Activated CD8-positive, alpha-beta memory T cell treated with anti-CD3 and anti-CD28 coated beads for 48 hours (primary cell): ENCODE measurements around the gene NEDD9.

Experiments used
- DNase-seq, 3 experiments: peaks; one replicate each; pipeline ENCODE4 v3.0.0-alpha.2; 2020; ENCODE audit warnings: low read depth in 2 of 3, low spot score in 2 of 3

The NEDD9 gene

DNA sequence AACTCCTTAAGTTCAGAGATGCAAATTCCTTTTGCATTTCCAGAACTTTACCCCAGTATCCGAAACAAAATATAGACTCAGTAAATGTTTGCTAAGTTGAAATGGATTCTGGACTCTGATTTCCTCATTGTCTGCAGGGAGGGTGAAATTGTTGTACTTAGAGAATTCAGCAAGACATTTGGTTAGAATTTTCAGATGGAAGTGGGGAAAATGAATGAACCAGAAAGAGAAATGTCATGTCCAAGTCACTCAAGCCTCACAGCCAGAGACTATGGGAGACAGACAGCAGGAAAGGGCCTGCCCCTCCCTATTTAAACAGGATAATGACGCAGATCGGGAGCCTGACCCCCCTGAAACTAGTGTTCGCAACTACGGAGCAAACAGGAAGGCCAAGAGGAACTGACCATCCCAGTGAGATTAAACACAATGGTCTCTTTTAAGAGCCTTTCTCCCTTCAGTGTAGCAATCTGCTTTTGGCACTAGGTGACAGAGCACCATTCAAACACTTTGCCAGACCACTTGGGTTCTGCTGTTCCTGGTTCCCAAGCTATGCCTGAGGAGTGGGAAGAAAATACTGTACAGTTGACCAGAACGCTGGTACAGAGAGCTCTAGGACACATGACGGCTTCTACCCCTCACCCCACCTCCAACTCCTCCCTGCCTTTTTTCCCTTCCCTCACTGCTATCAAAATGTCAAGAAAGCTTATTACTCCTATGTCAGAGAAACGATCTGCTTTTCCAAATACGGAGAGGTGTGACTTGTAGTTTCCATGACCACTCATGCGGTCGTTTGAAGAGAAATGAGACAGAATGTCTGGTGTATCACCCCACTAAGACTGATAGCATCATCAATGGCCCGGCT, 13.7 kb downstream of the NEDD9 start:
- no peak for DNase-seq

DNA sequence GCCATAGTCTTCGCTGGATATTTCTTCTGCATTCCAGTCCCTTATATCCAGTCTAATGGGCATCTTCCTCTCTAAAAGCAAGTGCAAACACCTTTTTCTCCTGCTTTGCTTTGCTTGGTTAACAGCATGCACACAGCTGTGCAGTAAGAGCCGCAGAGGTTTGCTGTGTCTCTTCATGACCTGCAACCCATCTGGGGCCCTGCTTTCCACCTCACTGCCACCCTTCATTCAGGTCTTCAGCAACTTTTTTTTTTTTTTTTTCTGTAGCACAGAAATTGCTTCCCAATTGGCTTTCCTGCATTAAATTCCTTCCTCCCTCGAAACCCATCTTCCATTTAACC, 14.4 kb downstream of the NEDD9 start:
- no peak for DNase-seq

DNA sequence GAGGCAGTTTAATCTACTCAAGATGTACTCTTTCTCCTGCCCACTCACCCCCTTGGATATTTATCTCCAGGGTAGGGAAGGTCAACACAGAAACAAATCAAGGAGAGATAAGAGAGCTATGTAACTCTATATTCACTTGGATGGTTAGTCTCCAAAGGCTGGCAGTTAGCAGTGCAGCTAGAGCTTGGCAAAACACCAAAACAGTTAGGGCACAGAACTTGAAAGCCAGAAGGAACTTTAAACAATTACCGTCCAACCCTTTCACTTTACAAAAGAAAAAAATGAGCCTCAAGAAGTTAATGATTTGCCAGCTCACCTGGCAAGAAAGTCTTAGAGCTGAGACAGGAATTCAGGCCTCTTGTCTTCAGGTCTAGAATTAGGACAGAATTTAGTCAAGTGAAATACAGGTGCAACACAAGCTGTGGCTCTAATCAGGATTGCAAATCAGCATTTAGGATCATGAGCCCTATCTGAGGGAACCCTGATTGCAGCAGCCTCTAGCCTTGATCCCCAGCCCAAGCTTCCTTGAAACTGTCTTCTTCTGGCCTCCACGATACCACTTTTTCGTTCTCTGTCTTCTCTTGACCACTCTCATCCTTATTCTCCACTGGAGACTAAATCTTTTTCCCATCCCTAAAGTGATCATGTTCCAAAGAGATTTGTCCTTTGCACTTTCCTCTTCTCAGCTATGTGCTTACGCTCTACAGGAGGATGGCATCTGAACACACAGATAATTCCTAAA, 14.9 kb downstream of the NEDD9 start:
- no peak for DNase-seq

DNA sequence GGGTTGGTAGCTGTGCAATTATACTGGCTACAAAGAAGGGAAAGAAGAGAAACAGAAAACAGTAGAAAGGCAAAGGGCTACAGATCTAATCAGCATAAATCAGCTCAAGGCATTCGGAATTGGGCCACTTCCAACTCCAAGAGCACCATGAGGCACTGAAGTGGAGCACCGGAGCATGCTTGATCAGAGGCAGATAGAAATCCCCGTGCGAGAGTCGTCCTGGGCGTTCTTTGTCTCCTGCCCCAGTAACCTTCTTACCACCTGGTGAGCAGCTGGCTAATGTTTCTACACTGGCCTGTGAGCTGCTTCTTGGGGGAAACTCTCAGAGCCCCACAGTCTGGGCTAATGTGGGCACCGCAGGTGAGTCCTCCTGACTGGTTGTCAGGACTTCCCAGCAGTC, 16.7 kb downstream of the NEDD9 start:
- DNase-seq: no peak

DNA sequence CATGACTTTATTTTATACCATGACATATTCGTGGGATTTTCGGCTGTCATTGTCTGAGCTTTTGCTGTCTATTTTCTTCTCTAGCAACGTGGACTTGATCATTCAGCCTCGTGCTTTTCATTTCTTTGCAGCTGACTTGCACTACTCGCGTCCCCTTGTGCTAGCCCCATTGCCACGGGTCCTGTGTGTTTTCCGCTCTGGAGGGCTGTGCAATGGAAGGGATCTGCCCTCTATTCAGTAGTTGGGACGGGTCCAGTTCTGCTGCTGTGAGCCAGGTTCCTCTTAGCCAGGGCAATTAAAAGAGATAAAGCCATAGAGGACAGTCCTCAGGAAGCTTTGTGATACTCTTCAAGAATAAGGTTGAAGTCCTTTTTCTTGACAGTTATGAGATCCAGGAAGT, 17.6 kb downstream of the NEDD9 start:
- no peak for DNase-seq

DNA sequence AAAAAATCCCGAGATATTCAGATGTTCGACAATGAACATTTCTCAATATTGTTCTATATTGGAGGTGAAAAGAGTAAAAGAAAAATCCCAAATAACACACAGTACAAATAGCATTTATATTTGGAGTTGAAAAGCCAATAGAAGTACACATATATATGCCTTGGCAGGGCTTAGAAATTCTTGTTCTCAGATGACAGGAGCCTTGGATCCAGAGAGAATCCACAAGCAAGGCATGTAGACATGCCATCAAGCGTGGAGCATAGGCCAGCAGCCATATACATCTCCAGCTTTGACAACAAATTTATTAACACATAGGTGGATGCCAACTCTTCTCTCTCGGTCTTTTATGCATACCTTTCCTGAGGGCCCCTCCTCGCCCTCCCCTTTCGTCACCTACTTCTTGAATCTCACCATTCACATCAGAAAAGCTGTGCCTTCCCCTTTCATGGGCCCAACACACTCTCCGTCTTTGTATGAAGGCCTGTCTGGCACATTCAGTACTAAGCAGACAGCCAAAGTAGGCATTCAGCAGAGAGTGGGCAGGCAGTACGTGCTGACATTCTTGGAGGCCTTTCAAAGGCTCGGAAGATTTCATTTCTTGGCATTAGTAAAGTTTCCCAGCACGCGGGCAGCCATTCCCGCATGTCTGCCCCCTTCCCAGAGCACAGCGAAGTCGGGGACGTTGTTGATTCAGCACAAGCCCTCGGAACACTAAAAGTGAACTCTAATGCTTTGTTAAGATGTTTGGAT, 18.2 kb downstream of the NEDD9 start:
- no peak for DNase-seq

DNA sequence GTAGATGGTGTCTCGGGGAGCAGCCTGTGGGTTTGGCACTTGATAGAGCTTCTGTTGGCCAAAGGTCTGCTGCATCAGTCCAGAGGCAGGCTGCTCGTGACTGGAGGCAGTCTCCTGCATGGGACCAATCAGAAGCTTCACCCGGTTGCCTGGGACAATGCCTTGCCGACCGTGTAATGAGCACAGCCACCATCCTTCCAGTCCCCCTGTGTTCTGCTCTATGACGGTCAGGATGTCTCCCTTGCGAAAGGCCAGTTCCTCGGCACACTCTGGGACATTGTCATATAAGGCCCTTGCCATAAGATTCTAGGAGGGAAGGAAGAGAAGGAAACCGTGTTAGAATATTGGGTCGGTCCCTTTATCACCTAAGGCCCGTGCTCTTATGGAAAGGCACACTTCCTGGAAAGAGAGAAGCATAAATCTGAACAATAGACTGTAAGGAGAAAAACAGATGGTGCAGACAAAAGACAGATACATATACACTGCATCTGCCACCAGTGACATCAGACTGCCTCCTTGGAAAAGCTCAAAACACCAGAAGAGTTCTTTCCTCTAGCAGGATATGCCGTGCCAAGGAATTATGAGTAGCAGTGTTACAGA, 18.9 kb downstream of the NEDD9 start:
- DNase-seq: no peak

DNA sequence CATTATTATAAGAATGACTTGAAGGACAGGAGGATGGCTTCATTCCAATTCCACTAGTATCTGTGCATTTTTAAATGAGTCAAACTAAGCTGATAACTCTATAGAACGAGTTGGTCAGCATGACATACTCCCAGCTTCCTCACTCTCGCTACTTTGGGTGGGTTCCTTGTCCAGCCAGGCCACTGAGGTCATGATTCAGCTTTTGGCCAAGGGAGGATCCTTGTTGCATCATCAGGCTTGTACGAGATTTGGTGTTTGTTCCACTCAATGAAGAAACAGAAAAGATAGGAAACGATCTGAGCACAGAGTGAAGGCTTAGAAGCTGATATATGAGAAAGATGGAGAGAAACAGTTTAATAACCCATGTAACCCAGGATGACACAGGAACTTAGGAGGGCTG, 19.8 kb downstream of the NEDD9 start:
- no peak for DNase-seq

DNA sequence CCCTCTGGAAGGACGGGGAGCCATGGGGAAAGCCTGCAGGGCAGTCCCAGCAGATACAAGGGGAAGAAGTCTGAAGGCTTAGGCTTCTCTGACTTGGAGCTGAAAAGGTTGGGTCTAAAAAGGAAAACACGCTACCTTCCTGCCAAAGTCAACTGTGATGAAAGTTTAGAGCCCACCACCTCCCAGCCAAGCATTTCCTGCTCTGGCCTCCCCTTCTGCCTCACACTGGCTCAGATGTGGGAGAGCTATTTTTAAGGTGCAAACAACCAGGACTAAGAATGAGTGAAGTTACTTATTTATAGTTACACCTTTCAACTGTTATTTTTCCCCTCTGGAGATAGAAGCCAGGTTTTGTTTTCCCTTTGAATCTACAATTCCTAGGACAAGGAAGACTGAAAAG, 21.2 kb downstream of the NEDD9 start:
- no peak for DNase-seq

DNA sequence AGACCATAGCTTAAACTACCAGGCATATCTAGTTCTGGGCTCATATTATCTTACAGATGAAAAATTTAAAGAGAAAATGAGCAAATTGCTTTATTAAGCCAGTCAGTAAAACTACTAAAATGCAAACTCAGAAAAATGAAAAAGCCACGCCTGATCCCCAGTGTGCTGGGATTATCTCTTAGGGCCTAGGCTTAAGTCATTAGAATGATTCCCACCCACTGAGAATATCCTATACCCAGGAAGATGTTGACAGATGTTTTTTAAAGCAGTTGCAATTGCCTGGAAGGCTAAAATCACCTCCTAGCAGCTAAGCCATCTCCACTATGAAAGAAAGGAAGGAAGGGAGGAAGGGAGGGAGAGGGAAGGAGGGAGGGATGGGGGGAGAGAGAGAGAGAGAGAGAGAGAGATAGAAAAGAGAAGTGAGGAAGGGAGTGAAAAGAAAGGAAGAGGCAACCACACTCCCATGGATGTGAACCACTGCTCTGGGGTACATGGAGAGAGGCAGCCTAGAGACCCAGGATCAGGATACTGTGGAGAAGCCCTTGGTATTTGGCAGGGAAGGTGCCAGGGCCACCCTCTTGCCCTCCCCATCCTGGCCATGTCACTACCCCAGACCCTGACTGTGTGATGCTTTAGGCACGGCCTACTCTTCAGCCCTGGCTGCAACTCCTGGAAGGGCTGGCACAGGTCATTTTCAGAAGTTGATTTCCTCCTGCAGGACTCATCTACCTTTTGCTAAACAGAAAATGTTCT, 21.9 kb downstream of the NEDD9 start:
- DNase-seq: no peak

DNA sequence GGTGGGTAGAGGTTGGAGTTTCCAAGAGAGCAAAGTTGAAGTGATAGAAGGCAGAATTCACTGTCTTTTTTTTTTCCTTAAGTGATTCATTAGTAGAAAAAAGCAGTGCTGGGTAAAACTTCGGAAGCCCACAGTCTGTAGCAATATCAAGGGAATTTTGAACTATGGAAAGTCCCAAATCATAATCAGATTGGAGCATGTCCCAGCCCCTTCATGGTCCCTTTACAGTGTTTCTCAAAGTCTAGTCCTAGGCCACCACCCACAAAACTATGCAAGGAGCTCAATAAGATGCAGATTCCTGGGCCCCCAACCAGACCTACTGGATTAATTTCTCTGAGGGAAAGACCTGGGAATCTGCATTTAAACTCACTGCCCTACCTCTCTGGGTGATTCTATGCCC, 22.6 kb downstream of the NEDD9 start:
- DNase-seq: no peak

DNA sequence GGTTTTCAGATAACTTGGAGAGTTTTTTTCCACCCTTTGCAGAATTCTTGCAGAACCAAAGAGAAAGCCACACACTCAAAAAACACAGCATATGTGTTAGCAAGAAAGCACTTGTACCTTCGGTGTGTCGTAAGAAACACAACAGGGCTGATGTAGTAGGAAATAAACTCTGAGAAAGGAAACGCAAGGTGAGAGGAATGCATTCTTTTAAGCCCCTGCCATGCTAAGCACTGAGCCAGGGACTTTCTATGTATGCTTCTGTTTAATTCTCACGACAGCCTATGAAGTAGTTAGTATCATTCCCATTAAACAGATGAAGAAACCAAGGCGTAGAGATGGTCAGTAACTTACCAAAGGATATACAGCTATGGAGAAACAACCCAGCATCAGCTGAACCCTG, 23.1 kb downstream of the NEDD9 start:
- no peak for DNase-seq

DNA sequence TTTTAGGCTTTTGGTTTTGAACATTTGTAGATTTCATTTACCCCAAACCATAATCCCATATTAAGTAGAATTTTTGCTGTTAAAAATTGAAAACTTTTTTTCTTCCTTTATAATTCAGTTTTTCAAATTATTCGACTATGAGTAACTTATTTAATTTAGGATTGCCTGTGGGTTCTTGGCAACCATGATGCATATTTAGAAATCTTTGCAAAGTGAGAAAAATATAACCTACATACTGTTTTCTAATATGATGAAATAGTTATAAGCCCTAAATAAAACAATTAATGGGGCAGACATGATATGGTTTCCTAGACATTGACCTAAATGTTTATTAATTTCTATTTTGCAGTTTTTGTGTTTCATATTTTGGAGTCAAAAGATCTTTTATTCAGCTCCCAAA, 23.6 kb downstream of the NEDD9 start:
- no peak for DNase-seq

DNA sequence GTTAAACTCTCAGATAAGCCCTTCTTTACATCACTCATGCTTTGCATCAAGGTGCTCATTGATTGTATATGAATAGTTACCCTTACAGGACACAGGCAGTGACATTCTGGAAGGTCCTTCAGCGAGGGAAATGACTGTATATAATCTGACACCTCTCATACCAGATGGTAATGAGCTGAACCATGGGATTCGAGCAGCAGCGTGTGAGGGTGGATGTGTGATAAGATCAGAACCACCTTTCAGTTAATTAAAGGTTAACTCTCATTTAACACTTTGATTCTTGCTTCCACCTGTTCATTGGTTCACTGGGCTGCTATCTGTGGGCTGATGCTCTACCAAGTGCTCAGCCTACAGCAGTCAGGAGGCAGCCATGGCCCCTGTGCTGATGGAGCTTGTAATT, 24.2 kb downstream of the NEDD9 start:
- no peak for DNase-seq

DNA sequence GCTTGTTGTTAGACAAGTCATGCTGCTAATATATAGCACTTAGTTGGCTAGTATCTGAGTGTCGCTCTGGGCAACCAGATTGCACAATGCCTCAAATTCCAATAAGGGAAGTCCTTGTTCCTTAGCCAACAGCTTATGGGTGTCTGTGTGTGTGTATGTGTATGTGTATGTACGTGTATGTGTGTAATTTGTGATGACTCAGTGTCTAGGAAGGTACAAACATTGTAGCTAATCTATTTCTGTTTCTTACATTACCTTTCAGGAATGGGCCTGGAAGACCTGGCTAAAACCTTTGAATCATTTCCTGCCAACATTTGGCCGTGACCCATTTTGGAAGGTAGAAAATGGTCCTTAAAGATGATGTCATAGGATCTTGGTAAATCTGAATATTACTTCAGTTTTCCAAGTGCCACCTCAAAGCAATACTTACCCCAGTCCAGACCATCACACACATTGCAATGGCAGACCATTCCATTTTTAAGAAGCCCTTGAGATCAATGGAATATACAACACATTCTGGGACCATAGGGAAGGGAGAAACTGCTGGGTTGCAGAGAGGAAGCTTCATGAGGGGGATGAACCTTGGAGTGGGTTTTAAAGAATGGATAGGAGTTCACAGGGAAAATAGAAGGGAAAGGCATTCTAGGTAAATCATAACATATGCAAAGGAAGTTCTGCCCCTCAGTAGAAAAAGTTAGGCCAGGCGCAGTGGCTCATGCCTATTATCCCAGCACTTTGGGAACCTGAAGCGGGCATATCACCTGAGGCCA, 25.1 kb downstream of the NEDD9 start:
- DNase-seq: no peak

DNA sequence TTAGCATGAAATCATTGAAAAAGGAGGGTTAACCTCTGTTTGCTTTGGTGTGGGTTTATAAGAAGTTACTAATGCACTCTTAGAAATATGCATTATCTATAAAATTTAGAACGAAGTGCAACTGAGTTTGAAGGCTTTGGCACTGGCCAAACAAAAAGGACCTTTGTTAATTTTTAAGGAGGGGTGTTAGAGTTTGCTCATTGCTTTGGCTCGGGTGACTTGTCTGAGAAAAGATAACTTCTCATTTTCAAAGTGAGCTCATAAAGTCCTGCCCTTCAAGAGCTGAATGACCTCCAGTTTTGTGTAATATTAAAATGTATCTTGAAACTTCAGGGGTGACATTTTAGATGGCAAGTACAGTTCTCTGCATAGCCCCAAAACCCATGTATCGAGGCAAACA, 25.9 kb downstream of the NEDD9 start:
- no peak for DNase-seq

DNA sequence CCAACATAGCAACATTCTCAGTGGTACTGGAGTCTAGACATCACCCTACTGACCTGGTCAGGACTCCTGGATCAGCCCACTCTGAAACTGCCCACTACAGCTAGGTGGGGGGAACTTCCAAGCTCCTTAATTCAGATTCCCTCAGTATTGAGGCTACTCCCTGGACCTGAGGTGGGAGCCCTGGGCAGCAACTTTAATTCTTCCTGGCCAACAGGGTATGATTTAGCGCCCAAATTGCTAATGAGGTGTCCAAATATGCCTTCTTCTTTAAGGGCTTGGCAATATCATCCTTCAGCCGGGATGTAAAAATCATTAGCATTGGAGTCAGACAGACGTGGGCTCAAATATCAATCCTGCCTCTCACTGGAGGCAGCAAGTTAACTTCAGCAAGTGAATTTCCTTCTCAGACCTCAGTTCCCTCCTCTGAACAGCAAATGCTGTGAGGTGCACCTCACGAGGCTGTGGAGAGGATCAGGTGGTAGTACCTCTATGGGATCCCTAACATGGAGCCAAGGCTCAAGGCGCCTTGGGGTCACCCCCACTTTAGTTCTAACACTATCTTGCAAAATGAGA, 27.6 kb downstream of the NEDD9 start:
- no peak for DNase-seq

DNA sequence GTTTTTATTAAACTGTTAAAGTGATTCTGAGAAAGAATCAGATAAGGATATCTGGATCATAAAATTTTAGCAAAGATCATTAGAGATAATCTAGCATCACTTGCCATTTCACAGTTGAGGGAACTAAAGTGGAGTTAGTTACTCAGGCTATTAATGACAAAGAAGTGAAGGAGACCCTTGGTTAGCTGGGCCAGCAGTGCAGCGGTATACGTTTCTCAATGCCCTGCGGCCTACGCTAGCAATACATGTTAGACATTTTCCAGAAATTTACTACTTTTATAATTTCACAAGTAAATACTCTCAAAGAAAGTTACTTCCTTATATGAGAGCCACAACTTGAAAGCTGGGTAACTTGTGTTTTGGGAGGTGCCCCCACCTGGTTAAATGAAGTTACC, 28.5 kb downstream of the NEDD9 start:
- DNase-seq: no peak

DNA sequence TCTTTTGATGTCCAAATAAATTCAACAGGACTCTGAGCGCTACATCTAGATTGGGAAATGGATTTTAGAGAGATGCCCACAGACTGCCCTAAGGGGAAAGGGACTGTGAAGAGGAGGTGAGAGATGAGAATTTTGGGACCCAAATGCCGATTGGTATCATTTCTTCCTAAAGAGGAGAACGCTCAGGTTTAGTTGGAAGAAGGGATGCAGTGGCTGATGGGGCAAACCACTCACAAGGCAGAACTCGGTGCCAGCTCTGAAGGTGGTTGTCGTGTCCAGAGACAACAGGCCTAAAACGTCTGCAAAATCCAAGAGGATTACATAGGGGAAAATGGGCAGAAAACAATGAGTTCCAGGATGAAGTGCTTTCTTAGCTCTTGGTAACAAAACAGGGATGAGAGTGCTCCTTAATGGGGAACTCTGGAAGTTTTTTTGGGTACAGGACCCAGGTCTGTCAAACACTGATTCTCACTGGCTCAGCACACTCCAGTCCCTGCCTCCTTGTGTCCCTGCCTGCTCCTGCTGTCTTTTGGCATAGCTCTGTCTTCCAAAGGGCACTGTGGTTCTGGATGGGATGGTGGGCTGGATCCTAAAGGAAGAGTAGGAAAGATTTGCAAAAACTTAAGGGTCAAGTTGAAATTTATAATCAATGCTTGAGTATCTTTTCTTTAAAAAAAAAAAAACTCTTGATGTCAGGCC, 29.0 kb downstream of the NEDD9 start:
- DNase-seq: no peak
